B cell (primary cell): ENCODE measurements around the gene INA. TPM values are rescaled to one million over a fixed set of nuclear protein-coding genes. Genes with fewer than 3 reads are reported as not detected.

Experiments used
- ATAC-seq: fragments of 200-7000 bp; cut with Tn5 transposase; one replicate; pipeline ENCODE4 v1.10.0; 2021; ENCODE audit warnings: low read depth, mild to moderate bottlenecking, moderate number of reproducible peaks, moderate library complexity
- CTCF ChIA-PET: fragments of 350-600 bp; sonication (Branson Sonifier 250); formaldehyde crosslinking; loops from one replicate; lab custom pipeline; 2021; ENCODE audit warnings: antibody characterized with exemption, inconsistent platforms; lab: Charles Lee
- POLR2A ChIA-PET: fragments of 350-600 bp; sonication (Branson Sonifier 250); formaldehyde crosslinking; loops from one replicate; lab custom pipeline; 2021; ENCODE audit warnings: antibody characterized with exemption; lab: Charles Lee
- DNase-seq: peaks from one replicate; pipeline ENCODE4 v3.0.0; 2013
- H2AFZ ChIP-seq: 2 replicates; pipeline ENCODE4 v1.6.1; 2012; ENCODE audit warnings: mild to moderate bottlenecking, low read depth, low read length; ENCODE audit not compliant: insufficient read depth, poor library complexity, severe bottlenecking
- H3K27ac ChIP-seq, 2 donors: 1 replicate in 1 of 2; 2 replicates in 1 of 2; pipeline ENCODE4 v1.5.1; 2012 to 2013; ENCODE audit warnings: low read length in 2 of 2, mild to moderate bottlenecking in 2 of 2, moderate library complexity in 1 of 2
- H3K27me3 ChIP-seq, 4 experiments: fragments of 200-600 bp in 1 of 4; sonication (generic) in 1 of 4; replicated peaks in 1 of 4; 1 replicate in 2 of 4; 2 replicates in 2 of 4; pipeline versions ENCODE4 v1.6.1 to v1.7.0; 2013 to 2016; ENCODE audit warnings: low read length in 3 of 4, mild to moderate bottlenecking in 2 of 4, mixed read lengths in 1 of 4, moderate library complexity in 1 of 4; ENCODE audit not compliant: insufficient read depth in 4 of 4, control insufficient read depth in 3 of 4; ENCODE audit errors: control extremely low read depth in 1 of 4
- H3K36me3 ChIP-seq, 2 experiments: replicated peaks in 1 of 2; 1 replicate in 1 of 2; 2 replicates in 1 of 2; pipeline versions ENCODE4 v1.6.1 to v1.7.1; 2013; ENCODE audit warnings: low read length in 1 of 2; ENCODE audit not compliant: insufficient read depth in 2 of 2, control insufficient read depth in 1 of 2; ENCODE audit errors: control extremely low read depth in 1 of 2, extremely low read depth in 1 of 2
- H3K4me1 ChIP-seq, 2 donors: fragments of 200-600 bp in 1 of 2; sonication (generic) in 1 of 2; 1 replicate in 1 of 2; 2 replicates in 1 of 2; pipeline versions ENCODE4 v1.5.1 to v1.6.1; 2013 to 2017; ENCODE audit warnings: low read length in 2 of 2; ENCODE audit not compliant: control insufficient read depth in 2 of 2, insufficient read depth in 2 of 2
- H3K4me2 ChIP-seq: replicated peaks from 2 replicates; pipeline ENCODE3; 2012; ENCODE audit warnings: mild to moderate bottlenecking, low read depth, low read length; ENCODE audit not compliant: poor library complexity, severe bottlenecking
- H3K4me3 ChIP-seq, 5 experiments: fragments of 200-600 bp in 1 of 5; sonication (generic) in 1 of 5; 1 replicate in 3 of 5; 2 replicates in 2 of 5; pipeline versions ENCODE4 v1.5.1 to v1.7.0; 2011 to 2016; ENCODE audit warnings: low read length in 4 of 5, mild to moderate bottlenecking in 4 of 5, low read depth in 2 of 5, control low read depth in 1 of 5, moderate library complexity in 1 of 5; ENCODE audit not compliant: insufficient read depth in 1 of 5; ENCODE audit errors: control extremely low read depth in 1 of 5, extremely low read depth in 1 of 5
- H3K79me2 ChIP-seq: fragments of 200-600 bp; sonication (generic); one replicate; pipeline ENCODE4 v1.6.0; 2016; ENCODE audit warnings: low read length; ENCODE audit not compliant: control insufficient read depth, insufficient read depth
- H3K9ac ChIP-seq: fragments of 200-600 bp; sonication (generic); 2 replicates; pipeline ENCODE4 v1.6.1; 2017; ENCODE audit warnings: mild to moderate bottlenecking, low read length, moderate library complexity
- H3K9me3 ChIP-seq, 3 donors: one replicate each; pipeline versions ENCODE4 v1.6.1 to v1.7.1; 2013; ENCODE audit warnings: low read length in 2 of 3; ENCODE audit not compliant: control insufficient read depth in 2 of 3, insufficient read depth in 1 of 3; ENCODE audit errors: control extremely low read depth in 1 of 3
- H4K20me1 ChIP-seq: 2 replicates; pipeline ENCODE4 v1.6.0; 2012; ENCODE audit warnings: mild to moderate bottlenecking, low read length; ENCODE audit not compliant: insufficient read depth, control insufficient read depth, poor library complexity, severe bottlenecking
- H3K27ac Mint-ChIP-seq: one replicate; pipeline ENCODE4 v1.8.0; 2021; ENCODE audit warnings: mixed read lengths
- H3K27me3 Mint-ChIP-seq: one replicate; pipeline ENCODE4 v1.8.0; 2021; ENCODE audit warnings: mixed read lengths
- H3K4me1 Mint-ChIP-seq: one replicate; pipeline ENCODE4 v1.8.0; 2021; ENCODE audit warnings: mixed read lengths
- H3K4me3 Mint-ChIP-seq: one replicate; pipeline ENCODE4 v1.8.0; 2021; ENCODE audit warnings: mixed read lengths
- H3K9me3 Mint-ChIP-seq: one replicate; pipeline ENCODE4 v1.8.0; 2022; ENCODE audit warnings: mixed read lengths; ENCODE audit not compliant: insufficient read depth
- CTCF ChIP-seq: fragments of 200-600 bp; IDR thresholded peaks from one replicate; pipeline ENCODE4 v1.8.0; 2022; ENCODE audit warnings: antibody characterized with exemption, mild to moderate bottlenecking
- EZH2 ChIP-seq: IDR thresholded peaks from 2 replicates; pipeline ENCODE4 v1.6.1; 2012; ENCODE audit warnings: borderline replicate concordance, low read depth, mild to moderate bottlenecking, moderate library complexity, low read length; ENCODE audit not compliant: insufficient read depth, poor library complexity, severe bottlenecking
- WGBS: methylation state at CpG from one replicate; pipeline ENCODE4 v1.1.5; 2013; ENCODE audit warnings: missing lambda C conversion rate; ENCODE audit not compliant: insufficient coverage; 5-methylcytosine and 5-hydroxymethylcytosine counted together
- intact Hi-C: fragments of 100-400 bp; cut with micrococcal nuclease; formaldehyde crosslinking; loops from one replicate; pipeline ENCODE4 v1.10.0; 2022
- polyA plus RNA-seq: library from polyadenylated mRNA; depleted of rRNA; stranded (reverse); fragments of >200 nt; gene quantifications from 2 replicates; pipeline ENCODE4 v1.2.3, GENCODE V29; 2012
- total RNA-seq, 2 donors: library from RNA; stranded (reverse); fragments of 120-200 nt in 1 of 2; gene quantifications; 1 replicate in 1 of 2; 2 replicates in 1 of 2; pipeline versions ENCODE4 v1.2.3 to v1.2.4, GENCODE V29; 2013 to 2022

The INA gene
- total and polyA plus RNA-seq, 2 donors (not counting 1 experiment from before 2014, with no cell fraction given) = 0.03 TPM; not detected in 1

GRCh38 chr10:103254538-103255325 is 22.2 kb upstream of the INA start:
- Histone ChIP-seq H3K4me1 (no peaks in the 10 kb centered on the region), H3K4me3 (no peak overlapping the region), H3K27ac (no peak overlapping the region), H3K36me3 (no peaks in the 10 kb centered on the region), H3K9ac (no peak overlapping the region), H4K20me1 (no peaks in the 10 kb centered on the region), H3K4me2 (no peak overlapping the region), H2AFZ (no peak overlapping the region), H3K27me3 (peaks cover 0 to 2% (median 0%) of the 10 kb centered on the region in 4 experiments), H3K79me2 (no peaks in the 10 kb centered on the region), H3K9me3 (peaks cover 0 to 11% (median 0%) of the 10 kb centered on the region in 3 donors)
- ChIA-PET POLR2A (interaction anchor here (0.6 kb wide), 1 partner anchor 337 kb away, joined by 3 read pairs; the partner anchor contains the start of gene CNNM2), CTCF (interaction anchor here (0.7 to 1.1 kb wide), 4 partner anchors 10 to 924 kb away, joined by 3 to 8 read pairs (median 5); no protein-coding TSS in a partner anchor)
- TF ChIP-seq EZH2 = no peak
- no peak for TF ChIP-seq CTCF
- Mint-ChIP-seq H3K27ac (no peak overlapping the region), H3K9me3 (peaks cover 5% of the 10 kb centered on the region), H3K4me1 (no peaks in the 10 kb centered on the region), H3K27me3 (peaks cover 8% of the 10 kb centered on the region), H3K4me3 (no peak overlapping the region)
- ATAC-seq (no peak), DNase-seq (no peak)
- 67% methylated on average over 1 of the region's 4 CpGs for WGBS
- intact Hi-C loops = no loop called here

- intact Hi-C loops = no loop called here
- ChIA-PET POLR2A (no interaction called here), CTCF (interaction anchor here (0.8 to 1.9 kb wide), 2 partner anchors 12 to 420 kb away, joined by 4 to 5 read pairs; no protein-coding TSS in a partner anchor)
- DNase-seq (no peak), ATAC-seq (no peak)
- Histone ChIP-seq H3K9ac (no peak overlapping the region), H3K9me3 (peaks cover 0 to 9% (median 4%) of the 10 kb centered on the region in 3 donors), H3K27ac (no peak overlapping the region), H3K36me3 (no peaks in the 10 kb centered on the region), H3K79me2 (no peaks in the 10 kb centered on the region), H3K4me2 (no peak overlapping the region), H3K4me1 (no peaks in the 10 kb centered on the region), H2AFZ (no peak overlapping the region), H4K20me1 (no peaks in the 10 kb centered on the region), H3K27me3 (peaks cover 0 to 6% (median 0%) of the 10 kb centered on the region in 4 experiments), H3K4me3 (no peak overlapping the region)
- Mint-ChIP-seq H3K4me3 (no peak overlapping the region), H3K9me3 (peaks cover 9% of the 10 kb centered on the region), H3K4me1 (no peaks in the 10 kb centered on the region), H3K27me3 (peaks cover 11% of the 10 kb centered on the region), H3K27ac (no peak overlapping the region)
- no CpG with 5 or more reads among the region's 1 CpG for WGBS
- TF ChIP-seq EZH2 (no peak), CTCF (no peak)
Measured at GRCh38 chr10:103256613-103257012, 20.3 kb upstream of the INA start.
